MV-4-11 (cell line): ENCODE results near the gene LCA5.
"Not testable (repeated sequence)": the region's sequence is repeated elsewhere in the genome, so short reads cannot be mapped to it uniquely, and the experiment has no call there.

Experiments used
- DNase-seq: peaks from one replicate; lab custom pipeline; 2025; lab: John Stamatoyannopoulos, UW

Gene LCA5

GRCh38 chr6:79467716-79468115, 69.5 kb downstream of the LCA5 start:
- peak; percentile 55 for DNase-seq

DNA sequence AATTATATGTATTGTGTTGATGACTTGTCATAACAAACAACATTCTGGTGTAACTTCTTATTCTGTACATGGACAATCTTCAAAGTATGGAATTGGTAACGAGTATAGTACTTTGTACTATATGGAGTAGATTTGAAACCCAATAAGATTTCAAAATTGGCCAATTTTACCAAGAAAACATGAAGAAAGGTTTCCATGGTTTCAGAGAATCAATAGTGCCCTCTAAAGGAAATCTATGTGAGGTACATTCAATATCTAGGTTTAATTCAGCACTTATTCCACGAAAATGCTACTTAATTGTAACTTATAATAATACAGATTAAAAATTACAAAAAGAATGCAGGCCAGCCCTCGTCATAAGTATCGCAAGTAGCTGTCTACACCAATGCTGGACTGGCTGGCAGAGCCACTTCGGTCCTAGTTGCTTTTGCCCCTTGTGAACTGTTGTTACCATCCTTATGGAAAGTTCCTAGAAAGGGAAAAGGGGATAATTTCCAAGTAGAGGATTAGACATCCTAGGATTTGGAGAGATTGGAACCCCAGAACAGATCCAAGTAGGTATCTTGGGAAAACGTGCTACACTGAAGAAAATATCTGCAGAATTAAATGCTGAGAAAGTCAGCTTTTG, 70.9 kb downstream of the LCA5 start:
- peak; percentile 39 for DNase-seq

GRCh38 chr6:79465381-79465780, 71.8 kb downstream of the LCA5 start:
- no peak for DNase-seq

DNA sequence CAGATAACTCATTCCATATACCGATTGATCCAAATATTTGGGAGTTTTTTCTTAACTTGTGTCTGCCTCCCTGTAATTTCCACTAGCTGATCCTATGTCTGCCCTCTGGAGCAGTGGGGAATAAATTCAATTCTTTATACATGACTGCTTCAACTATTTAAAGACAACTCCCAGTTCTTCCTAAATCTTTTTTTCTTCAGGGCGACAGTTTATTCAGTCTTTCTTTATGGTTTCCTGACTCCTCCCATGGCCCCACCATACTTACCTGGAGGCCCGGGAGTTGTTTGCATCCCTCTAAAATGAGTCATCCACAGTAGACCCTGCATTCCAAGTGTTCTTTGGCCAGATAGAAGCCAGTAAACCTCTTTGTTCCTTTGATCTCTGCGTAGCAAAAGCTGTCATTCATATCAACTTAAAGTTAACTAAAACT, 73.6 kb downstream of the LCA5 start:
- no peak for DNase-seq

GRCh38 chr6:79461205-79461604, 76.0 kb downstream of the LCA5 start:
- DNase-seq = no peak

DNA sequence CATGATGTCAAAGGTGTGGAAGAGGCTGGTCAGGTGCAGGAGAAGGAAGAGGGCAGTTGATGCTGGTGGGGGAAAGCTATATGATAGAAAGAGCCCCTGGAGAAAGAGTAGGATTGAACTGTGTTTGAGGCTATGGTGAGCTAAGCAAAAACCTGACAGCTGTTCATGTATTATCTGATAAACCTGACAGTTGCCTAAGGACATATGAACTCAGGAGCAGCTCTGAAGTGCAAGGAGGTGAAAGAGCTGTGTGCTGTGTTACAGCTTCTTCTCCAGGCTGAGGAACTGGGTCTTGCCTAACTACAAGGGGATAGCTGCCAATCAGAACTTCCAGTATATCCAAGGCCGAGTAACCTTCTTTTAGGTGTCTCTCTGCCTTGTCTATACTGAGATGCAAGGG, 81.8 kb downstream of the LCA5 start:
- DNase-seq = no peak

DNA sequence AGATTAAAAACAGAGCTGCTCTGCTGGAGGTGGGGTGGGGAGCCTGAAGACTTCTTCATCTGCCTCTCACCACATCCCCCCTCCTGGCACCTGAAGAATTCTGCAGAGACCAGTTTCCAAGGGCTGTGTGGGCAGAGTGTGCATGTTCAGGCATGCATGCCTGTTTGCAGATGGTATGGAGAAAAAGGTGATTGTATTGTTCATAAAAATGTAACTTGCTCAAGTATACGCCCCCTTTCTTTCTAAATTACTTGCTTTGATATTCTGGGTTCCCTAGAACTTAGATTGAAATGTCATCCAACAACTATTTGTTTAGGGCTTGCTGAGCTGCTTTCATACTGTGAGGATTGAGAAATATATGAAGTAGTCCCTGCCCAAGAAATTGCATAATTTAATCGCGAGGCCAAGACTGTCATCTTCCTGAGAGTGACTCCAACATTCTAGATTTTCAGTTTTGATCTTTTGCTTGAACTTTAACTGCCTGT, 83.6 kb downstream of the LCA5 start:
- peak; percentile 44 for DNase-seq

DNA sequence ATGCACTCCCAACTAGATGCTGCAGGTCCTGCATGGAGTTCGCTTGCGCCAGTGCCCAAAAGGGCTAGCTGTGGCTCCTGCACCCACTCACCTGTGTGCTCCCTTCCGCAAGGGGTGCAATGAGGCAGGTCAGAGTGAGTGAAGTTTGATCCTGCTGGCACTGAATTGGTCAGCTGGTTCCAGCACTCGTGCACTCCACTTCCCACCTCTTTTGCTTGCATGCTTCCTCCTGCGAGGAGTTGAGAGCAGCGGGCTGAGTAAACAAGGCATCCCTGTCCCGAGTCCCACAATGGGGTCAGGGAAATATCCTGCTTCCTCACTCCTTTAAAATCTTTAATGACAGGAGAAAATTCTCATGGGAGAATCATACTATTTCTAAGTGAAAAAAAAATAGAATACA, 86.2 kb downstream of the LCA5 start:
- DNase-seq = no peak

- no peak for DNase-seq
Measured at GRCh38 chr6:79446006-79446405, 91.2 kb downstream of the LCA5 start.

DNA sequence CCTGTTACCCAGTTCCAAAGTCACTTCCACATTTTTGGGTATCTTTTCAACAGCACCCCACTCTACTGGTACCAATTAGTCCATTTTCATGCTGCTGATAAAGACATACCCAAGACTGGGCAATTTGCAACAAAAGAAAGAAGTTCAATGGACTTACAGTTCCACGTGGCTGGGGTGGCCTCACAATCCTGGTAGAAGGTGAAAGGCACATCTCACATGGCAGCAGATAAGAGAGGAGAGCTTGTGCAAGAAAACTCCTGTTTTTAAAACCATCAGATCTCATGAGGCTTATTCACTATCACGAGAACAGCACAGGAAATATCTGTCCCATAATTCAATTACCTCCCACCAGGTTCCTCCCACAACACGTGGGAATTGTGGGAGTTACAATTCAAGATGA, 93.4 kb downstream of the LCA5 start:
- DNase-seq = not testable (repeated sequence)

- DNase-seq = no peak
Measured at GRCh38 chr6:79441192-79441591, 96.0 kb downstream of the LCA5 start.

DNA sequence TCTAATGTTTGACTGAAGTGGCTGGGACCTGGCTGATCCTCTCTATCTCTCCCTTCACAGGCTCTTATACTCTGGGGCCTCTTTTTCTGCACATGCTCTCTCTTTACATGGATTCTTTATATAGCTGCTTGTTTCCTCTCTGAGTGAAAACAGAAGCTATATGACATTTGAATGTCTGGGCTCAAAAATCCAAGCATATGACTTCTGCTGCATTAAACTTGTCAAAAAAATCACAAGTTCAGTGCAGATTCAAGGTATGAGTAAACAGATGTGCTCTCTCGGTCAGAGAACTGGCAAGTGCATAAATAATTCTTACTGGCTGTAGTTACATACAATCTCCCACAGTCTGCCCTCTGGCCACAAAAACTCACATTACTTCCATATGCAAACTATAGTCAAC, 96.6 kb downstream of the LCA5 start:
- DNase-seq = no peak

DNA sequence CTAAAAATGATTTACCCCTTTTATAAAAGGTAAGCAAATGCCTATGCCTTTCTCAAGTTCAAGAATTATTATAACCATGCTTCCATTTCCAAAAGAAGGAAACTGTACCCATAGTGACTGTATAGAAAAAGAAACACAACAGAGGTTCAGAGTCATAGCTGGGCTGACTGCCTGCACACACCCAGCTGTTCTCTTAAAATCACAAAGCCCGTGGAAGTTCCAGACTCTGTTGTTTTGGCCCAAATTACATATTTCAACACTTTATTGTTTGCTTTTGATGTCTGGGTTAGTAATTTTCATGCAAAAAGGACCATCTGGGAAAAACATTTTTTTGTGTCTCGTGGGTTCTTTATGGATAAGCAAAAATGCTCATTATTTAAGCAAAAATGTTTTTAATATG, 99.2 kb downstream of the LCA5 start:
- no peak for DNase-seq

DNA sequence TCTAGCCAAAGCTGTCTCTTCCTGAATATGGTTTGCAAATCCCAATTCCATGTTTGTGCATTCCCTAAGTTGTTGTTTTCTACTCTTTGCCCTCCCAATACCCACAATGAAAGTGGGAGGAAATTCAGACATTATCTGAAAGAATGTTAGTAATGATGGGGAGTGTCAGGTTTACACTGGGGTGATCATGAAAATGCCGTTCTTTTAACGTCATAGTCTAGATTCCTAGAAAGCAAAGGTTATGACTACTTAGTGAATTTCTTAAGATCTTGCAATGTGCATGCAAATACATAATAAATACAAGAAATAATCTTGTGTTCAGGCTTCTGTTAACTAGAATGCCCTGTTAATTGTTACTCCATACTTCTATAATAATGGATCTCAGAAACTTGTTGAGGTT, 101.0 kb downstream of the LCA5 start:
- DNase-seq = no peak

DNA sequence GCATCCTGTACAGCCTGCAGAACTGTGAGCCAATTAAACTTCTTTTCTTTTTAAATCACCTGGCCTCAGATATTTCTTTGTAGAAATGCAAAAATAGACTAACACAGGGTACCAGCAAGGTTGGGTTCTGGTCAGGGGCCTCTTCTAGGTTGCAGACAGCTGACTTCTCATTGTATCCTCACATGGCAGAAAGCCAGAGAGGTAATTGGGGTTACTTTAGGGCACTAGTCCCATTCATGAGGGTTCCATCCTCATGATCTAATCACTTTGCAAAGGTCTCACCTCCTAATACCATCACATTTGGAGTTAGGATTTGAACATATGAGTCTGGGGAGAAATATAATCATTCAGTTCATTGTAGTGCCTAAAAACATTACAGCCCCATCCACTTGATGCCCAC, 101.5 kb downstream of the LCA5 start:
- DNase-seq = no peak
